Measurements from ENCODE around the gene LRCH4. TPM values are rescaled to one million over a fixed set of nuclear protein-coding genes. Genes with fewer than 3 reads are reported as not detected.
A peak's percentile ranks its signal among the peaks of the same experiment; 100 is the strongest.

The LRCH4 gene
- total and polyA plus RNA-seq, 2 of the 13 experiments (the other 11 are each of a cell fraction or from before 2014, with no cell fraction given): 7.0 to 9.3 TPM

DNA sequence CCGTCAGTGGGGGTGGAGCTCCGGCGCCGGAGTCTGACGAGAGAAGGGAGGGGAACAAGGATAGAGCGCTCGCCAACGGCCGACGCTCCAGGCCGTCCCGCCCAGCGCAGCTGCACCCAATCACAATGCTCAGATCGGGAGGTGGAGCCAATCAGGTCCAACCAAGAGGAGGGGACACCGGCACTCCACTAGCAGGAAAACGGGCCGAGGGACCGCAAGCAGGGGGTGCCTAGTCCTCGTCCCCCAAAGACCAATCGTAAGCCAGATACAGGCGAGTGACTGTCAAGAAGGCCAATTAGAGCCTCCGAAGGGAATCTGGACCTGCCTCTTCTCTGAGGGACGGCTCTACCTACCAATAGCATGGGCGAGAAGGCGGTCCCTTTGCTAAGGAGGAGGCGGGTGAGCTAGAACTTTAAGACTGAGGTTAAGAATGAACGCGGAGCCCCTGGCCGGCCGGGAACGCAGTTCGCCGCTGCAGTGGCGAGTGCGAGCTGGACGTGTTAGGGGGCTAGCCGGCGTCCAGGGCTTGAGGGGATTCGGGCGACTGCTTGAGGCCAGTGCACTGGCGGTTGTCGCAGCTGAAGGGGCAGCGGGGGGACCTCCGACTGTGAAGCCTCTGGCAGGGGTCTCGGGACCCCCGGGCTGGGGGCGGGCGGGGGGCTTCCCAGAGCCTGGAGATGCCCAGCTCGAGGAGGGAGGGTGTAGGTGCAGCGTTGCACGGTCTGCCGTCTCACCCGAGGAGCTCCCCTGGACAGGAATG, 517 bp upstream of the LRCH4 start, which contains the start of gene FBXO24 (continued):
- TF ChIP-seq, protein P1, sequence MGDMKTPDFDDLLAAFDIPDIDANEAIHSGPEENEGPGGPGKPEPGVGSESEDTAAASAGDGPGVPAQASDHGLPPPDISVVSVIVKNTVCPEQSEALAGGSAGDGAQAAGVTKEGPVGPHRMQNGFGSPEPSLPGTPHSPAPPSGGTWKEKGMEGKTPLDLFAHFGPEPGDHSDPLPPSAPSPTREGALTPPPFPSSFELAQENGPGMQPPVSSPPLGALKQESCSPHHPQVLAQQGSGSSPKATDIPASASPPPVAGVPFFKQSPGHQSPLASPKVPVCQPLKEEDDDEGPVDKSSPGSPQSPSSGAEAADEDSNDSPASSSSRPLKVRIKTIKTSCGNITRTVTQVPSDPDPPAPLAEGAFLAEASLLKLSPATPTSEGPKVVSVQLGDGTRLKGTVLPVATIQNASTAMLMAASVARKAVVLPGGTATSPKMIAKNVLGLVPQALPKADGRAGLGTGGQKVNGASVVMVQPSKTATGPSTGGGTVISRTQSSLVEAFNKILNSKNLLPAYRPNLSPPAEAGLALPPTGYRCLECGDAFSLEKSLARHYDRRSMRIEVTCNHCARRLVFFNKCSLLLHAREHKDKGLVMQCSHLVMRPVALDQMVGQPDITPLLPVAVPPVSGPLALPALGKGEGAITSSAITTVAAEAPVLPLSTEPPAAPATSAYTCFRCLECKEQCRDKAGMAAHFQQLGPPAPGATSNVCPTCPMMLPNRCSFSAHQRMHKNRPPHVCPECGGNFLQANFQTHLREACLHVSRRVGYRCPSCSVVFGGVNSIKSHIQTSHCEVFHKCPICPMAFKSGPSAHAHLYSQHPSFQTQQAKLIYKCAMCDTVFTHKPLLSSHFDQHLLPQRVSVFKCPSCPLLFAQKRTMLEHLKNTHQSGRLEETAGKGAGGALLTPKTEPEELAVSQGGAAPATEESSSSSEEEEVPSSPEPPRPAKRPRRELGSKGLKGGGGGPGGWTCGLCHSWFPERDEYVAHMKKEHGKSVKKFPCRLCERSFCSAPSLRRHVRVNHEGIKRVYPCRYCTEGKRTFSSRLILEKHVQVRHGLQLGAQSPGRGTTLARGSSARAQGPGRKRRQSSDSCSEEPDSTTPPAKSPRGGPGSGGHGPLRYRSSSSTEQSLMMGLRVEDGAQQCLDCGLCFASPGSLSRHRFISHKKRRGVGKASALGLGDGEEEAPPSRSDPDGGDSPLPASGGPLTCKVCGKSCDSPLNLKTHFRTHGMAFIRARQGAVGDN (CRISPR knock-in tag; IDR thresholded peaks at IDR 0.05): peak; percentile 43; the same call in 1 of the 2 replicates
- TF ChIP-seq, protein P2, sequence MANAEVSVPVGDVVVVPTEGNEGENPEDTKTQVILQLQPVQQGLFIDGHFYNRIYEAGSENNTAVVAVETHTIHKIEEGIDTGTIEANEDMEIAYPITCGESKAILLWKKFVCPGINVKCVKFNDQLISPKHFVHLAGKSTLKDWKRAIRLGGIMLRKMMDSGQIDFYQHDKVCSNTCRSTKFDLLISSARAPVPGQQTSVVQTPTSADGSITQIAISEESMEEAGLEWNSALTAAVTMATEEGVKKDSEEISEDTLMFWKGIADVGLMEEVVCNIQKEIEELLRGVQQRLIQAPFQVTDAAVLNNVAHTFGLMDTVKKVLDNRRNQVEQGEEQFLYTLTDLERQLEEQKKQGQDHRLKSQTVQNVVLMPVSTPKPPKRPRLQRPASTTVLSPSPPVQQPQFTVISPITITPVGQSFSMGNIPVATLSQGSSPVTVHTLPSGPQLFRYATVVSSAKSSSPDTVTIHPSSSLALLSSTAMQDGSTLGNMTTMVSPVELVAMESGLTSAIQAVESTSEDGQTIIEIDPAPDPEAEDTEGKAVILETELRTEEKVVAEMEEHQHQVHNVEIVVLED (CRISPR knock-in tag; IDR thresholded peaks at IDR 0.05; ENCODE audit: borderline replicate concordance): peak; percentile 67; the same call in 1 of the 2 replicates
- TF ChIP-seq, protein P3, sequence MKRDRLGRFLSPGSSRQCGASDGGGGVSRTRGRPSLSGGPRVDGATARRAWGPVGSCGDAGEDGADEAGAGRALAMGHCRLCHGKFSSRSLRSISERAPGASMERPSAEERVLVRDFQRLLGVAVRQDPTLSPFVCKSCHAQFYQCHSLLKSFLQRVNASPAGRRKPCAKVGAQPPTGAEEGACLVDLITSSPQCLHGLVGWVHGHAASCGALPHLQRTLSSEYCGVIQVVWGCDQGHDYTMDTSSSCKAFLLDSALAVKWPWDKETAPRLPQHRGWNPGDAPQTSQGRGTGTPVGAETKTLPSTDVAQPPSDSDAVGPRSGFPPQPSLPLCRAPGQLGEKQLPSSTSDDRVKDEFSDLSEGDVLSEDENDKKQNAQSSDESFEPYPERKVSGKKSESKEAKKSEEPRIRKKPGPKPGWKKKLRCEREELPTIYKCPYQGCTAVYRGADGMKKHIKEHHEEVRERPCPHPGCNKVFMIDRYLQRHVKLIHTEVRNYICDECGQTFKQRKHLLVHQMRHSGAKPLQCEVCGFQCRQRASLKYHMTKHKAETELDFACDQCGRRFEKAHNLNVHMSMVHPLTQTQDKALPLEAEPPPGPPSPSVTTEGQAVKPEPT (CRISPR knock-in tag; IDR thresholded peaks at IDR 0.05; ENCODE audit: low read depth): no peak
- TF ChIP-seq SP2 (CRISPR knock-in tag; IDR thresholded peaks at IDR 0.05): peak; percentile 99
- TF ChIP-seq, protein P4, sequence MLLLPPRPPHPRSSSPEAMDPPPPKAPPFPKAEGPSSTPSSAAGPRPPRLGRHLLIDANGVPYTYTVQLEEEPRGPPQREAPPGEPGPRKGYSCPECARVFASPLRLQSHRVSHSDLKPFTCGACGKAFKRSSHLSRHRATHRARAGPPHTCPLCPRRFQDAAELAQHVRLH (CRISPR knock-in tag; IDR thresholded peaks at IDR 0.05; ENCODE audit: borderline replicate concordance, low read depth): 0 out of 2 replicates have a peak, but pooled peaks have one; percentile 8
- TF ChIP-seq, protein P5, sequence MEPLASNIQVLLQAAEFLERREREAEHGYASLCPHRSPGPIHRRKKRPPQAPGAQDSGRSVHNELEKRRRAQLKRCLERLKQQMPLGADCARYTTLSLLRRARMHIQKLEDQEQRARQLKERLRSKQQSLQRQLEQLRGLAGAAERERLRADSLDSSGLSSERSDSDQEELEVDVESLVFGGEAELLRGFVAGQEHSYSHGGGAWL (CRISPR knock-in tag; IDR thresholded peaks at IDR 0.05): 0 out of 2 replicates have a peak, but pooled peaks have one; percentile 16
- TF ChIP-seq HCFC1 (IDR thresholded peaks at IDR 0.05; ENCODE audit: low read depth, low read length): 0 out of 2 replicates have a peak, but pooled peaks have one; percentile 13
- TF ChIP-seq, protein P6, sequence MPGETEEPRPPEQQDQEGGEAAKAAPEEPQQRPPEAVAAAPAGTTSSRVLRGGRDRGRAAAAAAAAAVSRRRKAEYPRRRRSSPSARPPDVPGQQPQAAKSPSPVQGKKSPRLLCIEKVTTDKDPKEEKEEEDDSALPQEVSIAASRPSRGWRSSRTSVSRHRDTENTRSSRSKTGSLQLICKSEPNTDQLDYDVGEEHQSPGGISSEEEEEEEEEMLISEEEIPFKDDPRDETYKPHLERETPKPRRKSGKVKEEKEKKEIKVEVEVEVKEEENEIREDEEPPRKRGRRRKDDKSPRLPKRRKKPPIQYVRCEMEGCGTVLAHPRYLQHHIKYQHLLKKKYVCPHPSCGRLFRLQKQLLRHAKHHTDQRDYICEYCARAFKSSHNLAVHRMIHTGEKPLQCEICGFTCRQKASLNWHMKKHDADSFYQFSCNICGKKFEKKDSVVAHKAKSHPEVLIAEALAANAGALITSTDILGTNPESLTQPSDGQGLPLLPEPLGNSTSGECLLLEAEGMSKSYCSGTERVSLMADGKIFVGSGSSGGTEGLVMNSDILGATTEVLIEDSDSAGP (CRISPR knock-in tag; IDR thresholded peaks at IDR 0.05; ENCODE audit: borderline replicate concordance): peak; percentile 50; the same call in 1 of the 2 replicates
- TF ChIP-seq, protein P7, sequence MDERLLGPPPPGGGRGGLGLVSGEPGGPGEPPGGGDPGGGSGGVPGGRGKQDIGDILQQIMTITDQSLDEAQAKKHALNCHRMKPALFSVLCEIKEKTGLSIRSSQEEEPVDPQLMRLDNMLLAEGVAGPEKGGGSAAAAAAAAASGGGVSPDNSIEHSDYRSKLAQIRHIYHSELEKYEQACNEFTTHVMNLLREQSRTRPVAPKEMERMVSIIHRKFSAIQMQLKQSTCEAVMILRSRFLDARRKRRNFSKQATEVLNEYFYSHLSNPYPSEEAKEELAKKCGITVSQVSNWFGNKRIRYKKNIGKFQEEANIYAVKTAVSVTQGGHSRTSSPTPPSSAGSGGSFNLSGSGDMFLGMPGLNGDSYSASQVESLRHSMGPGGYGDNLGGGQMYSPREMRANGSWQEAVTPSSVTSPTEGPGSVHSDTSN (CRISPR knock-in tag; IDR thresholded peaks at IDR 0.05): peak; percentile 100
- TF ChIP-seq, protein P8, sequence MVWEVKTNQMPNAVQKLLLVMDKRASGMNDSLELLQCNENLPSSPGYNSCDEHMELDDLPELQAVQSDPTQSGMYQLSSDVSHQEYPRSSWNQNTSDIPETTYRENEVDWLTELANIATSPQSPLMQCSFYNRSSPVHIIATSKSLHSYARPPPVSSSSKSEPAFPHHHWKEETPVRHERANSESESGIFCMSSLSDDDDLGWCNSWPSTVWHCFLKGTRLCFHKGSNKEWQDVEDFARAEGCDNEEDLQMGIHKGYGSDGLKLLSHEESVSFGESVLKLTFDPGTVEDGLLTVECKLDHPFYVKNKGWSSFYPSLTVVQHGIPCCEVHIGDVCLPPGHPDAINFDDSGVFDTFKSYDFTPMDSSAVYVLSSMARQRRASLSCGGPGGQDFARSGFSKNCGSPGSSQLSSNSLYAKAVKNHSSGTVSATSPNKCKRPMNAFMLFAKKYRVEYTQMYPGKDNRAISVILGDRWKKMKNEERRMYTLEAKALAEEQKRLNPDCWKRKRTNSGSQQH (CRISPR knock-in tag; IDR thresholded peaks at IDR 0.05; ENCODE audit: low read depth): no peak
- TF ChIP-seq ISL2 (CRISPR knock-in tag; IDR thresholded peaks at IDR 0.05): peak; percentile 19
- peak; percentile 81 for TF ChIP-seq CHD2 (IDR thresholded peaks at IDR 0.05; ENCODE audit: low read depth, low read length)
- no peak for TF ChIP-seq FOSL2 (CRISPR knock-in tag; IDR thresholded peaks at IDR 0.05)
- peak; percentile 96 for TF ChIP-seq RFXAP (CRISPR knock-in tag; IDR thresholded peaks at IDR 0.05; ENCODE audit: borderline replicate concordance)

All from HepG2 (cell line).